A673 (cell line): ENCODE measurements around the gene APLN.

ENCODE experiments used
- CTCF ChIP-seq: fragments of 300-800, 200-600 bp; sonication (generic); conservative IDR thresholded peaks from 2 replicates; pipeline ENCODE4 v1.5.1; 2017; ENCODE audit warnings: low read depth, mild to moderate bottlenecking, antibody characterized with exemption, low read length, moderate library complexity, mixed read lengths
- EZH2 ChIP-seq: fragments of 200-600 bp; sonication (generic); IDR thresholded peaks from 2 replicates; pipeline ENCODE4 v1.6.1; 2017; ENCODE audit warnings: borderline replicate concordance, low read depth, mild to moderate bottlenecking, mixed read lengths, antibody characterized with exemption, low read length; ENCODE audit not compliant: poor library complexity, severe bottlenecking

GRCh38 chrX:129600981-129601424 is 53.8 kb downstream of the APLN start:
- TF ChIP-seq CTCF (peak; percentile 74), EZH2 (no peak)
